Loucy (cell line): ENCODE data around the gene OAS1.

Experiments
- EZH2phosphoT487 ChIP-seq: fragments of 200-600 bp; IDR thresholded peaks from 2 replicates; pipeline ENCODE4 v1.6.1; 2018; ENCODE audit warnings: antibody characterized with exemption, mild to moderate bottlenecking, moderate library complexity, borderline replicate concordance
- TF ChIP-seq, protein P1 (sequence below): fragments of 200-600 bp; sonication (generic); conservative IDR thresholded peaks from 2 replicates; pipeline ENCODE4 v1.5.1; 2014; ENCODE audit warnings: mild to moderate bottlenecking, antibody characterized with exemption, low read length

DNA sequence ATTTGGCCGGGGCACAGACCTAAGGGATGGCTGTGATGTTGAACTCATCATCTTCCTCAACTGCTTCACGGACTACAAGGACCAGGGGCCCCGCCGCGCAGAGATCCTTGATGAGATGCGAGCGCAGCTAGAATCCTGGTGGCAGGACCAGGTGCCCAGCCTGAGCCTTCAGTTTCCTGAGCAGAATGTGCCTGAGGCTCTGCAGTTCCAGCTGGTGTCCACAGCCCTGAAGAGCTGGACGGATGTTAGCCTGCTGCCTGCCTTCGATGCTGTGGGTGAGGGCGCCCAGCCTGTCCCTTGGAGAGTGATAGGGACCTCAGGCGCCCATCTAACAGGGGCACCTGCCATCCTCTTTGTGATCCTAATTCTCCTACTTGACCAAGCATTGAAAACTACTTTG lies 43.9 kb downstream of the OAS1 start:
- no peak for TF ChIP-seq EZH2phosphoT487
- TF ChIP-seq, protein P1, sequence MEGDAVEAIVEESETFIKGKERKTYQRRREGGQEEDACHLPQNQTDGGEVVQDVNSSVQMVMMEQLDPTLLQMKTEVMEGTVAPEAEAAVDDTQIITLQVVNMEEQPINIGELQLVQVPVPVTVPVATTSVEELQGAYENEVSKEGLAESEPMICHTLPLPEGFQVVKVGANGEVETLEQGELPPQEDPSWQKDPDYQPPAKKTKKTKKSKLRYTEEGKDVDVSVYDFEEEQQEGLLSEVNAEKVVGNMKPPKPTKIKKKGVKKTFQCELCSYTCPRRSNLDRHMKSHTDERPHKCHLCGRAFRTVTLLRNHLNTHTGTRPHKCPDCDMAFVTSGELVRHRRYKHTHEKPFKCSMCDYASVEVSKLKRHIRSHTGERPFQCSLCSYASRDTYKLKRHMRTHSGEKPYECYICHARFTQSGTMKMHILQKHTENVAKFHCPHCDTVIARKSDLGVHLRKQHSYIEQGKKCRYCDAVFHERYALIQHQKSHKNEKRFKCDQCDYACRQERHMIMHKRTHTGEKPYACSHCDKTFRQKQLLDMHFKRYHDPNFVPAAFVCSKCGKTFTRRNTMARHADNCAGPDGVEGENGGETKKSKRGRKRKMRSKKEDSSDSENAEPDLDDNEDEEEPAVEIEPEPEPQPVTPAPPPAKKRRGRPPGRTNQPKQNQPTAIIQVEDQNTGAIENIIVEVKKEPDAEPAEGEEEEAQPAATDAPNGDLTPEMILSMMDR, result no peak
